ENCODE results near the gene GPR152. TPM values are rescaled to one million over a fixed set of nuclear protein-coding genes. Genes with fewer than 3 reads are reported as not detected.
"Not testable (repeated sequence)": the region's sequence is repeated elsewhere in the genome, so short reads cannot be mapped to it uniquely, and the experiment has no call there.

GPR152 gene
- total RNA-seq, 1 donor from 2014 or later, result not detected

- H3K4me1 Mint-ChIP-seq (ENCODE audit: unreplicated experiment), result peaks cover 9% of the 10 kb centered on the region
- no peaks in the 10 kb centered on the region for H3K9me3 Mint-ChIP-seq
- no peaks in the 10 kb centered on the region for H3K27me3 Mint-ChIP-seq
- H3K4me3 Mint-ChIP-seq, result peak overlapping the region; percentile 92
- H3K27ac Mint-ChIP-seq, result peak overlapping the region; percentile 83
- no peak for TF ChIP-seq CTCF (conservative IDR thresholded peaks at IDR 0.05)
- H3K36me3 Mint-ChIP-seq, result no peaks in the 10 kb centered on the region
- no peak for DNase-seq (ENCODE audit: extremely low spot score, unreplicated experiment)
Measured at GRCh38 chr11:67466962-67467771, 14.6 kb upstream of the GPR152 start.

GRCh38 chr11:67466367-67466766, 13.8 kb upstream of the GPR152 start:
- TF ChIP-seq CTCF (conservative IDR thresholded peaks at IDR 0.05), result no peak
- peaks cover 9% of the 10 kb centered on the region for H3K4me1 Mint-ChIP-seq (ENCODE audit: unreplicated experiment)
- peak overlapping the region; percentile 55 for H3K4me3 Mint-ChIP-seq
- no peaks in the 10 kb centered on the region for H3K27me3 Mint-ChIP-seq
- no peaks in the 10 kb centered on the region for H3K36me3 Mint-ChIP-seq
- H3K9me3 Mint-ChIP-seq, result no peaks in the 10 kb centered on the region
- DNase-seq (ENCODE audit: extremely low spot score, unreplicated experiment), result no peak
- no peak overlapping the region for H3K27ac Mint-ChIP-seq

GRCh38 chr11:67465530-67465929, 13.0 kb upstream of the GPR152 start:
- Mint-ChIP-seq H3K4me3 (peak overlapping the region; percentile 88), H3K27ac (peak overlapping the region; percentile 85)
- H3K9me3 Mint-ChIP-seq; H3K4me1 Mint-ChIP-seq (ENCODE audit: unreplicated experiment); H3K27me3 Mint-ChIP-seq; H3K36me3 Mint-ChIP-seq; DNase-seq (ENCODE audit: extremely low spot score, unreplicated experiment): not testable (repeated sequence)

GRCh38 chr11:67465189-67465510, 12.6 kb upstream of the GPR152 start:
- H3K27me3 Mint-ChIP-seq, result no peaks in the 10 kb centered on the region
- peaks cover 9% of the 10 kb centered on the region for H3K4me1 Mint-ChIP-seq (ENCODE audit: unreplicated experiment)
- no peak for DNase-seq (ENCODE audit: extremely low spot score, unreplicated experiment)
- H3K9me3 Mint-ChIP-seq, result no peaks in the 10 kb centered on the region
- H3K27ac Mint-ChIP-seq, result peak overlapping the region; percentile 85
- peak overlapping the region; percentile 88 for H3K4me3 Mint-ChIP-seq
- no peaks in the 10 kb centered on the region for H3K36me3 Mint-ChIP-seq
- TF ChIP-seq CTCF (conservative IDR thresholded peaks at IDR 0.05), result no peak

- peak overlapping the region; percentile 85 for H3K27ac Mint-ChIP-seq
- H3K4me1 Mint-ChIP-seq (ENCODE audit: unreplicated experiment), result peaks cover 9% of the 10 kb centered on the region
- H3K36me3 Mint-ChIP-seq, result no peaks in the 10 kb centered on the region
- no peaks in the 10 kb centered on the region for H3K9me3 Mint-ChIP-seq
- no peak for TF ChIP-seq CTCF (conservative IDR thresholded peaks at IDR 0.05)
- peak; percentile 88 for DNase-seq (ENCODE audit: extremely low spot score, unreplicated experiment)
- H3K27me3 Mint-ChIP-seq, result no peaks in the 10 kb centered on the region
- H3K4me3 Mint-ChIP-seq, result peak overlapping the region; percentile 88
Measured at GRCh38 chr11:67464411-67465188, 12.1 kb upstream of the GPR152 start.

Data from type B pancreatic cell (in vitro differentiated cells).